ENCODE results near the gene BTNL3.

DNA sequence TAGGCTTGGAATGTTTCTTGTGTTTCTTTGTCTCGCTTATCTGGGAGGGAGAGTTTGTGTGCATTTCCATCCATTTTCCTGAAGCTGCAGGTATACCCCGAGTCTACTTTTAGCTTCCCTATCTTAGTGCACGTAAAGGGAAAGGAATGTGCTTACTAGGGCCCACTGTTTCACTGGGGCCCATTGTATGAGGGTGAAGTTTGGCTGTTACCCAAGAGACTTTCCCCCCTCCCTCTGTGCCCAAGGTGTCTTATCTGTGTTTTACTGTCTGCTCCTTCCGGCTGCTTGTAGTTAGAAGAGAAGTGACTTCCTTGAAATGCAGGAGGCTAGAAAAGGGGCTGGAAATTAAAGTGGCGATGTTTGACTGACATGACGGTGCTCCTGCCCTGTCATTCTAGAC is 12.1 kb upstream of the BTNL3 start:
- TF ChIP-seq, protein P1, sequence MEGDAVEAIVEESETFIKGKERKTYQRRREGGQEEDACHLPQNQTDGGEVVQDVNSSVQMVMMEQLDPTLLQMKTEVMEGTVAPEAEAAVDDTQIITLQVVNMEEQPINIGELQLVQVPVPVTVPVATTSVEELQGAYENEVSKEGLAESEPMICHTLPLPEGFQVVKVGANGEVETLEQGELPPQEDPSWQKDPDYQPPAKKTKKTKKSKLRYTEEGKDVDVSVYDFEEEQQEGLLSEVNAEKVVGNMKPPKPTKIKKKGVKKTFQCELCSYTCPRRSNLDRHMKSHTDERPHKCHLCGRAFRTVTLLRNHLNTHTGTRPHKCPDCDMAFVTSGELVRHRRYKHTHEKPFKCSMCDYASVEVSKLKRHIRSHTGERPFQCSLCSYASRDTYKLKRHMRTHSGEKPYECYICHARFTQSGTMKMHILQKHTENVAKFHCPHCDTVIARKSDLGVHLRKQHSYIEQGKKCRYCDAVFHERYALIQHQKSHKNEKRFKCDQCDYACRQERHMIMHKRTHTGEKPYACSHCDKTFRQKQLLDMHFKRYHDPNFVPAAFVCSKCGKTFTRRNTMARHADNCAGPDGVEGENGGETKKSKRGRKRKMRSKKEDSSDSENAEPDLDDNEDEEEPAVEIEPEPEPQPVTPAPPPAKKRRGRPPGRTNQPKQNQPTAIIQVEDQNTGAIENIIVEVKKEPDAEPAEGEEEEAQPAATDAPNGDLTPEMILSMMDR (IDR thresholded peaks at IDR 0.05; ENCODE audit: insufficient read depth, low read depth, low read length), result no peak
- no peak for TF ChIP-seq EZH2 (IDR thresholded peaks at IDR 0.05; ENCODE audit: insufficient read depth, low read length)
